GM19043 (cell line): ENCODE measurements around the gene PPP2CA.
"Not testable (repeated sequence)": the region's sequence is repeated elsewhere in the genome, so short reads cannot be mapped to it uniquely, and the experiment has no call there.

ENCODE experiments used
- ATAC-seq: cut with Tn5 transposase; IDR thresholded peaks from one replicate; pipeline ENCODE4 v1.9.1; 2021; ENCODE audit warnings: low read depth; ENCODE audit not compliant: unreplicated experiment

The PPP2CA gene

DNA sequence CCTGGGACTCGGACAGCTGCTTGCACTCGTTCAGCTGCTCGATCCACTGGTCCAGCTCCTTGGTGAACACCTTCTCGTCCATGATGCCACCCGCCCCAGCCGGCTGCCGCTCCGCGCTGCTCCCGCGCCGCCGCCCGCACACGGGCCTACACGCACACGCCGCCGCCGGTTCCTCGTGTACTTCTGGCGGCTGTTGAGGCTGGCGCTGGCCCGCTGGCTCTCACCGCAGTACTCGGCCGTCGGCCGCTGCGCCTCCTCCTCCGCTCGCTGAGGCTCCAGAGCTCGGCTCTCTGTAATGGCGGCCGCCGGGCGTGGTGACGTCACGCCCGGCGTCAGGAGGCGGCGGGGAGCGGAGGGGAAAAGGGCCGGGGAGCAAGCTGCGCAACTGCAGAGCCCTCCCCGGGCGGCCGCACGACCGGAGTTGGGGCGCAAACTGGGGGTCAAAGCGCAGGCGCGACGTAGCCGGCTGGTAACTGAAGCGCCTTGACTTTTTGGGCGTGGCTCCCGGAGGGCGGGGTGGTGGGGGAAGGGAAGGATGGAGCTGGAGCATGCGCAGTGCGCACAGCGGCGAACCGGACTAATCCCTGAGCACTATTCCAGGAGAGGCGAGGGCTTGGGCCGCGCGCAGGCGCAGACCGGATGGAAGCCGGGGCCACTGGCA, at the start of gene PPP2CA:
Gene PPP2CA, minus strand, starts transcription at position 294 of the 661 bp plus-strand sequence. Its CDS starts 212 bp downstream, at position 82.
- ATAC-seq: peak; percentile 74

DNA sequence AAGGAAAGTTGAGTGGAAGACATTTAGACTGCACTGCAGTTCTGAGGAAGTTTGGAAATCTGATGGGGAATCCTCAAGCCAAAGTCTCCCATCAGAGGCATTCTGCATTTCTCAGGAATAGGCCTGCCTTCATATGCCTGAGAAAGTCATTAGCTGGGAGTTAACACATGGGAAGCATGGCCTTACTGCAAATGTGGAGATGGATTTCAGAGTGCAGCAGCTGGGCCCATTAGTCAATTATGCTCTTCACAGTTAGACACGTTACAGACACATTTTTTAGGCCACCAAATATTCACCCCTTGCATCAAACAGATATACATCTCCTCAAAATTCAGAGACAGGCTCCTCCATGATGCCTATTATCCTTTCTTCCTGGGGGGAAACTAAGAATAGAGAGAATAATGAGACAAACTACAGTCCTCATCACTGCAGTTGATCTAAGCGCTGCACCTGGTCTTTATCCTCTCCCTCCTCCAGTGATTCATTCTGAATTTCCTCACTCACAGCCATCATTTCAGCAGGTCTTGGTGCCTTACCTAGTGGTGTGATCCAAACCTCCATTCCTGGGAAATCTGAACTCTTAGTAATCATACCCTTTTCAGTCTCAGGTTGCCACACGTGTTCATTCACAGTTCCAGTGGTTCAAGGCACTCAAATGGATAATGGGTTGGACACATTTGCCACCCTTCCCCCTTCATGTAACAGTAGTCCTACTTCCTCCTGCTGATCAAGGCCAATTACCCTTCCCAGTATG, 47.9 kb upstream of the PPP2CA start:
- ATAC-seq: no peak

DNA sequence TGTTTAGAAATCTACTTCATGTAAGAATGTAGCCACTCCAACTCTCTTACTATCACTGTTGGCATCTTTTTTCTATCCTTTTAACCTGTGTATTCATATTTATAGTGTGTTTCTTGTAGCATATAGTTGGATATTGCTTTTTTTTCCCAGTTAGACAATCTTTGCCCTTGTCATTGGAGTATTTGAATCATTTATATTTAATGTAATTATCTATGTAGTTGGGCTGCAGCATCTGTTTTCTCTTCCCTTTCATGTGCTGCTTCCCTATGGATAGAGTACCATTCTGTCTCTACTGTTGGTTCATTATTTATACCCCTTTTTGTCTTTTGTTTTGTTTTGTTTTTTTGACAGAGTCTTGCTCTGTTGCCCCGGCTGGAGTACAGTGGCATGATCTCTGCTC, 45.2 kb upstream of the PPP2CA start:
- no peak for ATAC-seq

DNA sequence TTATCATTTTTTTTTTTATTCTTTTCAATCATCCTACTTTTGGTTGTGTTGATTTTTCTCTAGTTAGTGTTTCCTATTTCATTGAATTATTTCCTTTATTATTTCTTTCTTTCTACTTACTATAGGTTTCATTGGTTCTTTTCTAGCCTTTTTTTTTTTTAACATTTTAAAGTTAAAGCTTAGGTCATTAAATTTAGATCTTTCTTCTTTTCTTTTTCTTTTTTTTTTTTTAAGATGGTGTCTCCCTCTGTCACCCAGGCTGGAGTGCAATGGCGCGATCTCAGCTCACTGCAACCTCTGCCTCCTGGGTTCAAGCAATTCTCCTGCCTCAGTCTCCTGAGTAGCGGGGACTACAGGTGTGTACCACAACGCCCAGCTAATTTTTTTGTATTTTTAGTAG, 43.0 kb upstream of the PPP2CA start:
- no peak for ATAC-seq

DNA sequence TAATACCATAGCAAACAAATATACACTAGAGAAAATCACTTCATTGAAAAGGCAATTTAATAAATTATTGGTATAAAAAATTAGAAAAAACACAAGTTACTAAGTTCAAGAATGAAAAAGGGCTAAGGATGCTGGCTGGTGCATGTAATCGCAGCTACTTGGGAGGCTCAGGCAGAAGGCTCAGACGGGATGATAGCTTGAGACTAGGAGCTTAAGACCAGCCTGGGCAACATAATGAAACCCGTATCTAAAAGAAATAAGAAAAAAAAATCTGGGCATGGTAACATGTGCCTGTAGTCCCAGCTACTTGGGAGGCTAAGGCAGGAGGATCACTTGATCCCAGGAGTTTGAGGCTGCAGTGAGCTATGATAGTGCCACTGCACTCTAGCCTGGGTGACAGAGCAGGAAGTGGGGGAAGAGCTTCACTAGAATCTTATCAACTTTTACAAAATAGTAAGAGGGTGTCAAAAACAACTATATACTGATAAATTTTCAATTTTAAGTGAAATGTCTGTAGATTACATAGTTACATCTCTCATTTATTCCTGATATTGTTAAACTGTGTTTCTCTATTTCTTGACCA, 42.2 kb upstream of the PPP2CA start:
- no peak for ATAC-seq

DNA sequence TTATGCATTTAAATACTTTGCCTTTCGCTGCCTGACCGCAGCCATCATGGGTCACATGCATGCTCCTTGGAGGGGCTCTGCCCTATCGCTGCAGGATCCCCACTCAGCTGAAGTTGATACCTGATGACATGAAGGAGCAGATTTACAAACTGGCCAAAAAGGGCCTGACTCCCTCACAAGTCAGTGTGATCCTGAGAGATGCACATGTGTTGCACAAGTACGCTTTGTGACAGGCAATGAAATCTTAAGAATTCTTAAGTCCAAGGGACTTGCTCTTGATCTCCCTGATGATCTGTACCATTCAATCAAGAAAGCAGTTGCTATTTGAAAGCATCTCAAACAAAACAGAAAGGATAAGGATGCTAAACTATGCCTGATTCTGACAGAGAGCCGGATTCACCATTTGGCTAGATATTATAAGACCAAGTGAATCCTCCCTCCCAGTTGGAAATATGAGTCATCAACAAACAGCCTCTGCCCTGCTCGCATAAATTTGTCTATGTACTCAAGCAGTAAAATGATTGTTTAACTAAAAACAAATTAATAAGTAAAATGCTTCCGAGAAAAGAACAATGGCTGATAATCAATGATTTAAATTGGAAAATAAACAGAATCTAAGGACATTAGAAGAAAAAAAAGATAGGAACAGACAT, 41.6 kb upstream of the PPP2CA start:
- ATAC-seq: no peak

DNA sequence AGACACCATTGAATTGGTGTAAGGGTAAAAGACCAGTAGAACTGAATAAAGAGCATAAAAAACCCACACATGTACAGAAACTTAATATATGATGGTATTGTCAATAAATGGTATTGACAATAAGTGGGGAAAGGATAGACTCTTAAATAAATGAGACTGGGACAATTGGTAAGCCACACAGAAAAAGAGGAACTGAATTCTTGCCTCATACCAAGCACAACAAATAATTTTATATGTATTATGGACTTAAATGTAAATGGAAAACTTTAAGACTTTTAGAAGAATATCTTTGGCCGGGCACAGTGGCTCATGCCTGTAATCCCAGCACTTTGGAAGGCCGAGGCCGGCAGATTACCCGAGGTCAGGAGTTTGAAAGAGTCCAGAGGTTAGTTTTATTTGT, 37.9 kb upstream of the PPP2CA start:
- no peak for ATAC-seq

DNA sequence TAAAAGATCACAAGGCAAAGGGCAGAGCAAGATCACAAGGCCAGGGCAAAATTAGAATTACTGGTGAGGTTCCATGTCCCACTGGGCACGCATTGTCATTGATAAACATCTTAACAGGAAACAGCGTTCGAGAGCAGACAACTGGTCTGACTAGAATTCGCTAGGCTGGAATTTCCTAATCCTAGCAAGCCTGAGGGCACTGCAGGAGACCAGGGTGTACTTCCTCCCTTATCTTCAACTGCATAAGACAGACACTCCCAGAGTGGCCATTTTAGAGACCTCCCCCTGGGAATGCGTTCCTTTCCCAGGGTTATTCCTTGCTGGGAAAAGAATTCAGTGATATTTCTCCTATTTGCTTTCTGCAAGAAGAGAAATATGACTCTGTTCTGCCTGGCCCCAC, 36.8 kb upstream of the PPP2CA start:
- not testable (repeated sequence) for ATAC-seq

DNA sequence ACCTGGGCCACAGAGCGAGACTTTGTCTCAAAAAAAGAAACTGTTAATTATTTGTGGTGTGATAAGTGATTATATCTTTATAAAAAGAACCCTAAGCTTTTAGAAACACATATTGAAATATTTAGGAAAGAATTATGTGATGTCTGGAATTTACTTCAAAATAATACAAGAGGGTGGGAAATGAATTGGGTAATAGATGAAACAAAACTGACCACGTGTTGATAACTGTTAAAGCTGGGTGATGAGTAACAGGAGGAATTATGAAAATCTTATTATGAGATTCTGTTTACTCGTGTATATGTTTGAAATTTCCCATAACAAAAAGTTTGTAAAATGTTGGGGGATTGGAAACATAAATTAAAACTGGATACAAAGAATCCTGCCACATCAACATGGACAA, 33.0 kb upstream of the PPP2CA start:
- no peak for ATAC-seq

DNA sequence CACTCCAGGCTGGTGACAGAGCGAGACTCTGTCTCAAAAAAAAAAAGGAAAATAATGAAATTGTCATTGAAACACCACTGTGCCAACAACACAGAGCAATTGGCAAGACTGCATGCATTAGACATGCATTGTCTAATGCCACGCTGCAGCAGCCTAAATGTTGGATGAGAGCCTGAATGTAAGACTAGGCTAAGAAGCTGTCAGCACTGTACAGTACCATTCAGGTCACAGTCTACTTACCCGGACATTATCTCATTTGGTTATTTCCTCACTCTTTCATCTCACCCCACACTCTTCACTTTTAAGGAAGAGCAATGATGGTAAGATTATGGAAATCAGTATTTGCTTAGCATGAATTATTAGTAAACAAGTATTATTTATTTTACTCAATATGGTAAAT, 31.3 kb upstream of the PPP2CA start:
- no peak for ATAC-seq

DNA sequence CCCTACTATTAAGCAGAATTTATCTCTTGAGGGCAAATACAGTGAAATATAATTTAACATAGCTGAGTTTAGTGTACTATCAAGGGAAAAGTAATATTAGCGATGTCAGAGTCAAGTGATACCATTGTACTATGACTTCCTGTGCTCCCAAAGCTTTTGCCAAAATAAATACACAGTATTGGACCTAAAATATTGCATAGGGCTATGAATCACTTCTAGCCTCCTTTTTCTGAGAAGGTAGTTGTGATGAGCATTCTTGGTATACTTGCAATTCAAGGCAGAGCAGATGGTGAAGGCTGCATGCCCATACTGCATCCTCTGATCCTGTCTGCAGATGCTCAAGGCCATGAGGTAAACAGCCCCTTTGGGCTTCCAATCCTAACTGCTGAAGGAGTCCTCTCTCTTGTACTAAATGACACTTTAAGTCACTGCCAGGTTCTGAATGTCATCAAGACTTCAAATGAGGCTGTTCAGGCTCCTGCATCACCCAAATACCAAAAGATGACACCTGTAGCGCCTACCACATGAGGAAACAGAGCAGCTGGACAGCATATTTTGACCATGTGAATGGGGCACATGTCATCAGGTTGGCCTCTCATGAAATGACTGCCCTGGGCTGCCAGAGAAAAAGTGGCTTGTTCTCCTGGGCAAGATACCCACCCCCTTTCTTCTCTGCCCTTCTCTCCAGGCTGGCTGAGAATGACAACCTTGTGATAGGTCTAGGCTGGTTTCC, 29.7 kb upstream of the PPP2CA start:
- no peak for ATAC-seq

DNA sequence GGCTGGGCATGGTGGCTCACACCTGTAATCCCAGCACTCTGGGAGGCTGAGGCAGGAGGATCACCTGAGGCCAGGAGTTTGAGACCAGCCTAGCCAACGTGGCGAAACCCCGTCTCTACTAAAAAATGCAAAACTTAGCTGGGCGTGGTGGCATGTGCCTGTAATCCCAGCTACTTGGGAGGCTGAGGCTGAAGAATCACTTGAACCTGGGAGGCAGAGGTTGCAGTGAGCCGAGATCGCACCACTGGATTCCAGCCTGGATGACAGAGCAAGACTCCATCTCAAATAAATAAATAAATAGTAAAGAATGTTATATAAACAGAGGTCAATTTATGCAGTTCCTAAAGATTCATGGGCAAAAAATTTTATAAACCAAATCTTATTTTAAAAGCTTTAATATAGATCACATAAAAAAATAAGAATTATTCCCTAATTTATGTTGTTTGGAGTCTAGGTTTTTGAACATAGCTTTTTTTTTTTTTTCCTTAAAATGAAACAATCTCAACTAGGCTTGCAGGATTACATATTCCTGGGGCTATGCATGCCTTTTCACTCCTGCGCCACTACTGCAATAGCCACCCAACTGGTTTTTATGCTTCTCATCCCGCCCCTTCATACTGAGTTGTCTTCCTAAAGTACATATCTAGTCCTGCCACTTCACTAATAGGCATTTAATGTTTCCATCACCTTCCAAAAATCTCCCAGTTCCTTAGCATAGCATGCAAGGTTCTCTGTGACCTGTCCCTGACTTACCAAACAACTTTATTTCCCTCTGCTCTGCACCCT, 27.7 kb upstream of the PPP2CA start:
- not testable (repeated sequence) for ATAC-seq

DNA sequence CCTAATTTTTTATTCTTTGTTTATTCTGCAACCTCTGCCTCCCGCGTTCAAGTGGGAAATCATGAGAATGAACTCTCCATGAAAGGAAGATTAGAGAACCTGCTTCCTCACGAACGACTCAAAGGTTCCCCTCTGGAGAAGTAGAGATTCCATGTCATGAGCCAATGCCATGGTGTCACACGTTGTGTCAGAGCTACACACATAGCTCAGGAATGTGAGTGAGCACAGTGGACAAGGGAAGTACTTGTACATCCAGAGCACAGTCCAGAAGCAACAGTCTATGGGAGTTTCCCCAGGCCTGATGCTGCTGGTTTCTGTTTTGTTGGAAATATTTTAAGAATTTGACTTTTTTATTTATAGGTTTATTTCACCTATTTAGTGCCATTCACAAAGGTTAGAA, 26.8 kb upstream of the PPP2CA start:
- ATAC-seq: no peak

DNA sequence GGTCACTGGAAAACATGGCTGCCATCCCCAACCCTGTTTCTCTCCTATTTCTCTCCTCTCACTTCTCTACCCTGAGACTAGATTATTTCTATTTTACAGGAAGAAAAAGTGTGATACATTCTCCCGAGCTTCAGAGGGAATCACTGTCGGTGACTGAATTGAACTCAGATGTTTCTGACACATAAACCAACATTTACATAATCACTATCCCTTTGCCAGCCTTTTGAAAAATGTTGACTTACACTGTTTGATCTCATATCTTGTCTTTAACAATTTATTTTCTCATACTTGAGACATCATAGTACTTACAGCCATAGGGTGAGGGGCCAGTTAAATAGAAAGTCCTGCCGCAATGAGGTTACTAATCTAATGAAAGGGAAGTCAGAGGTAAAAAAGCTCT, 25.1 kb upstream of the PPP2CA start:
- no peak for ATAC-seq

DNA sequence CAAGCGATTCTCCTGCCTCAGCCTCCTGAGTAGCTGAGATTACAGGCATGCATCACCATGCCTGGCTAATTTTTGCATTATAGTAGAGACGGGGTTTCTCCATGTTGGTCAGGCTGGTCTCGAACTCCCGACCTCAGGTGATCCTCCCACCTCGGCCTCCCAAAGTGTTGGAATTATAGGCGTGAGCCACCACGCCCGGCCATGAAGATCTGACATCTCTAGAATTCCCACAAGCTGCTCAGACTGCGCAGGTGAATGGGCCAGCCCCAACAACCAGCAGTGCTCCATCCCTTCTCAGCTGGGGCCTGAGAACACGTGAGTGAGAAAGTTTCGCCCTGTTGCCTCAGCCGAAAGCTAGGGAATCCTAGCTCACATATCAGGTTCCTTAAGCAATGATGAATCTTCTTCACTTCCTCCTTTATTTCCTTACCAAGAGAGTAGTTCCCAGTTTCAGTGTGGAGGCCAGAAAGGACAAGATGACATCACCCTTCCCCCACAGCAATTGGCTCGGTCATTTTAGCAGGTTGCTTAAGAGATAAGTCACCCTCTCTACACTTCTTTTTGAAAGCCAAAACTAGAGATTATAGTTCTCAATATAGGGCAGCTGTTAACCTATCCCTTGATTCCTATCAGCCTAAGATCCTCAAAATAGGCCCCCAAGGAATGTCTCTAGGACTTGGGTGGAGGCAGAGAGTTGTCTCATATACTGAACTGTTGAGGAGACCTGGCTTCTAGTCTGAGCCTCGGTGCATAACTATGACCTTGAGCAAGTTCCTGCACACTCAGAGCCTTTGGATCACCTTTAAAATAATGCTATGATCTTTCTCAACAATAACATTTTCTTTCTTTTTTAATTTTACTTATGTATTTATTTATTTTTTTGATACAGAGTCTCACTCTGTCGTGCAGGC, 23.9 kb upstream of the PPP2CA start:
- ATAC-seq: no peak

DNA sequence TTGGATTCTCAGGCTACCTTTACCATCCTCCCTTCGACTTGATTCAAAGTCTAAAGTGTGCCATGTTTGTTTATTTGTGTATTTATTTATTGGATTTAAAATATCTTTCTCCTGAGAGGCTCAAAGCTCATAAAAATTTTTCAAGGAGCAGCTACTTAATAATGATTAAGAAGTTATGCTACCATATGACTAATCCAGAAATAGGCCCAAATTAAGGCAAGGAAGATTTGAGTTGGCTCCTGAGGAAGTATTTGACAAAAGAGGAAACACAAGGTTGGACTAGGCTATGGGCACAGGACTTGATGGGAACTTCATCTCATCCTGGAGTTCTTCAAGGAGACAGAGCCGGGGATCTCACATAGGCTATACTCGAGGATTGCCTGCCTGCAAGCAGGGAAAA, 22.4 kb upstream of the PPP2CA start:
- no peak for ATAC-seq

DNA sequence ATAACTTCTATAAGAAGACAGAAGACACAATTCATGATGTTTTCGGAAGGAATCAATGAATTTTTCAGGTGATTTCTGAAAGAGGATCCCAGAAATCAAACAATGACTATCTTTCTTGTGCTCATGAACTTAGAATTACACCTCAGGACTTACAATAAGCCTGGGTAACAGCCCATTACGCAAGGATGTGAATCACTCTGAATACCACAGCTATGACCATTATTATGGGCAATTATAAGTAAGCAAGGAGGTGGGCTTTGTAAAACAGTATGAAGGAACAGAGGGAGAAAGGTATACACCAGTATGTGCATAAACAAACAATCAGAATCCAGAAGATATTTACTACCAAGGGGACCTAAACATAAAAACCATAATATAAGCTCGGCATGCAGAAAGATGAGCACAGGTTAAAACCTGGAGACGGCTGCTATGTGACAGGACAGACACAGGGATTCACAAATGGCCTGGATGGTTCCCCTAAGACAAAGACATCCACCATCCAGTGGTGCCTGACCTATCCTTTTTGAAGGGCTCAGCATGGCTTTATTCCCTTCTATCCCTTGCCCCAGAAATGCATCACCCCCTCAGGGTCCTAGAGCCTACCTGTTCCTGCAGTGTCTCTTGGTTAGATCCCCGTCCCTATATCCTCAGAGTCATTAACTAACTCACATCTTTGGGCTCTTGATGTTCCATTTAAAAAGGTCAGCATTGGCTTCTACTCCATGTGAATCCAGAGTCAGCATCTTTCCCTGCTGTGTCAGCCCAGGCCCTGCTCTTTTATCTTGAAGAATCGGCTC, 21.8 kb upstream of the PPP2CA start:
- no peak for ATAC-seq

DNA sequence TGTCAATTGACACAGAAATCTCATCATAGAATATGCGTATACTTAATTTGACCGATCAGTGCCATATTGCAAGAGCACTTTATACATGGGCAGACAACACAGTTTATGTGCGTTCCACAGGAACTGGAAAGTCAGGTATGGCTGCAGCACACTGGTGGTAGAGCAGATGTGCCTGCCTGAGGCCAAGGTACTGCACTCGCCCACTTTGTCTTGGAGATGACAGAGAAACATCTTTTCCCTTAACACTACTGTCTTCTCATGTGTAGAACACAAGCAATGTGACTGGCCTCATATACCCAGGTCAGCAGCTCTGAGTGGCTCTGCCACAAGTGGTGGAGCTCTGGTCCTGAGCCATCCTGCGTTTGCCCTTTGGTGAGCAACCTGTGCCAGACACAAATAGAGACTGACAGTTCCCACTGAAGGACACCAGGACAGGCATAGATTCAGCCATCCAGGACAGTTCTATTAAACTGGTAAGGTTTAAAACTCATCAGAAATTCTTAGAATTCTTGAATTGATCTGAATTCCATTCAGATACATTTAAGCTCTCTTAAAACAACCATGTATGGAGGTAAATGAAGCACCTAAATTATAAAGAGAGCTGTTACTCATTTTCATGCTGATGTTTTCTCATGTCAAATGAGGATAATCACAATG, 21.0 kb upstream of the PPP2CA start:
- ATAC-seq: no peak
